ENCODE data around the gene C11orf16. TPM values are rescaled to one million over a fixed set of nuclear protein-coding genes. Genes with fewer than 3 reads are reported as not detected.
"Not testable (repeated sequence)": the region's sequence is repeated elsewhere in the genome, so short reads cannot be mapped to it uniquely, and the experiment has no call there.

C11orf16 gene, protein sequence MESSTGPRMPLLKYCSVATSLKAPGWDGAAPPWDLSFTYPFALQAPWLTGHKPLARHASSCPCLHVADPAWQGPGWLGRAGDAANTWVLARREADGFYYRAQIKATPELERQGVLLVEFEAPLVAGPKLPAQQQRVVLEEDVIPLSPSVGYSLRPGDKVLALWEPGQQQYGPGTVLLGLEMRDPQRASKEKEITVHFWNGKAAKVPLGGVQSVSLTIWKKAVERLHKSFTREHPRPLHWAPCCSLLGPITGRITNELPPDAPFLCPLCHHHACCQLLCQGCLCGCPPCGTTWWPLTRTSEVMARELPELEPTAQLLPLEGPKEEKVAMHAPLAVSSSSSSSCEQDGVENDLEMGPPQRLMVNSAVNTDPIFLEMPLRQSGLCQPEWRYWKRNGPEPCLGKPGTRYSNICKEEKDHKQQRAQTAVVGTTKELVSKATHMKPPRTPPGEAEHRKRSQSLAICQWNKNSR
- total RNA-seq: 1 to 10 TPM in 1 of 4 donors, not detected in 3; 1.5 TPM

DNA sequence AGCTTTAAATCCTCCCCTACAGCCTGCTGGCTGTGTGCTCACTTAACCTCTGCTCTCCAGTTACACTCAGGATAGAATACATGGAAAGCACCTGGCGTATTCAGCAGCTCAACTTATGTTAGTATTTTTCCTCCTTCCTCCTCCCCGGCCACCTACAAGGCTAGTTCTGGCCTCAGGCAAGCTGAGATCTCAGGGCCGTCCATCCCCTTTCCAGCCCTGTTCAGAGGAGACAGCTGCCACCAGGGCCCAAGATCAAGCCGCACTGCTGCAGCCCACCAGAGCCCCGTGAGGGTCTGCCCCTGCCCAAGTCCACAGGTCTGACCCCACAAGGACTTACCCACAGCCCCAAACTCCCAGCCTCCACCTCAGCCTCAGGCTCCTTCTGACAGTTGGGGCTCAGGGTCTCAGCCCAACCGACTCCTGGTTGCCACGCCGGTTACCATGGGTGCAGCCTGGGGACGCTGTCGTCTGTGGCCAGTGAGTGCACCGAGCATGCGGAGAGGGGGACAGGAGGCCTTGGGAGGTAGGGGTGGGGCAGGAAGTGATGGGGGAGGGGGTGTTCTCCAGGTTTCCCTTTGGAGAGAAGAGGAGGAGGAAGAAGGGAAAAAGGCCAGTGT lies at the start of gene C11orf16:
TSS of gene C11orf16 (minus strand) at position 384 of the 617 bp plus-strand sequence. CDS start 639 bp downstream, outside the sequence.
- intact Hi-C loops (cut with DNase I; ENCODE audit: low total_unique reads): no loop called here
- no peak for TF ChIP-seq POLR2A (IDR thresholded peaks at IDR 0.05)
- TF ChIP-seq, protein P1, sequence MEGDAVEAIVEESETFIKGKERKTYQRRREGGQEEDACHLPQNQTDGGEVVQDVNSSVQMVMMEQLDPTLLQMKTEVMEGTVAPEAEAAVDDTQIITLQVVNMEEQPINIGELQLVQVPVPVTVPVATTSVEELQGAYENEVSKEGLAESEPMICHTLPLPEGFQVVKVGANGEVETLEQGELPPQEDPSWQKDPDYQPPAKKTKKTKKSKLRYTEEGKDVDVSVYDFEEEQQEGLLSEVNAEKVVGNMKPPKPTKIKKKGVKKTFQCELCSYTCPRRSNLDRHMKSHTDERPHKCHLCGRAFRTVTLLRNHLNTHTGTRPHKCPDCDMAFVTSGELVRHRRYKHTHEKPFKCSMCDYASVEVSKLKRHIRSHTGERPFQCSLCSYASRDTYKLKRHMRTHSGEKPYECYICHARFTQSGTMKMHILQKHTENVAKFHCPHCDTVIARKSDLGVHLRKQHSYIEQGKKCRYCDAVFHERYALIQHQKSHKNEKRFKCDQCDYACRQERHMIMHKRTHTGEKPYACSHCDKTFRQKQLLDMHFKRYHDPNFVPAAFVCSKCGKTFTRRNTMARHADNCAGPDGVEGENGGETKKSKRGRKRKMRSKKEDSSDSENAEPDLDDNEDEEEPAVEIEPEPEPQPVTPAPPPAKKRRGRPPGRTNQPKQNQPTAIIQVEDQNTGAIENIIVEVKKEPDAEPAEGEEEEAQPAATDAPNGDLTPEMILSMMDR (IDR thresholded peaks at IDR 0.05): no peak
- DNase-seq: no peak
- H3K4me3 ChIP-seq: no peak within 1 kb of the TSS
- H3K27me3 ChIP-seq: no peaks in the 10 kb centered on the region
- no peak within 1 kb of the TSS for H3K27ac ChIP-seq
- no peaks in the 10 kb centered on the region for H3K9me3 ChIP-seq
- H3K4me1 ChIP-seq: no peaks in the 10 kb centered on the region
- H3K36me3 ChIP-seq: no peaks in the 10 kb centered on the region

DNA sequence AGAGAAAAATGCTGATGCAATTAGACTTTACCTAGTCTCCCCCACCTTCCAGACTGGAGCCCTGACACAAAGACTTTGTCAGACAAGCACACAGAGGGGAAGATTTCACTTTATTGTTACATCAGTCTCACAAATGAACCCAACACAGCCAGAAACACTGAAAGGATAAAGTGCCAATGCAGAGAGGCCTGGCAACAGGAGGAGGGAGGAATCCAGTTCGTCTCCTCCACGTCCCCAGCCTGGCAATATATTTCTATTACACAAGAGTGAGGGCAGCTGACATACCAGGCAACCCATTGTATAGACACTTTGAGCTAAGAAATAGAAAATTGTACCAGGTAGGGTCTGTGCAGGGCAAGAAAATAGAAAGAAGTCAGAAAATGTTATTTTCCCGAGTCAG lies 47.7 kb upstream of the C11orf16 start:
- no peaks in the 10 kb centered on the region for H3K36me3 ChIP-seq
- no peak for DNase-seq
- no peaks in the 10 kb centered on the region for H3K9me3 ChIP-seq
- no peak overlapping the region for H3K27ac ChIP-seq
- no peaks in the 10 kb centered on the region for H3K27me3 ChIP-seq
- H3K4me3 ChIP-seq: no peak overlapping the region
- intact Hi-C loops (cut with DNase I; ENCODE audit: low total_unique reads): no loop called here
- TF ChIP-seq POLR2A (IDR thresholded peaks at IDR 0.05): no peak
- TF ChIP-seq, protein P1 (IDR thresholded peaks at IDR 0.05): no peak
- H3K4me1 ChIP-seq: no peaks in the 10 kb centered on the region

DNA sequence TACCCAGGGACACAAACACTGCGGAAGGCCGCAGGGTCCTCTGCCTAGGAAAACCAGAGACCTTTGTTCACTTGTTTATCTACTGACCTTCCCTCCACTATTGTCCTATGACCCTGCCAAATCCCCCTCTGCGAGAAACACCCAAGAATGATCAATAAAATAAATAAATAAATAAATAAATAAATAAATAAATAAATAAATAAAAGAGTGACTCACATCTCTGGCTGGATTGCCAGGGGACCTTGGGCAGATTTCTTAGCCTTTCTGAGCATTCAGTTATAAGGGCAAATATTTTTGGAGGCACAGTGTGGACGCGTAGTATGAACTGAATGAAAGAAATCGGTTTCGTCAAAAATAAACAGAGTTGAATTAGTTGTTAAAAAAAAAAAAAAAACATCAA lies 46.6 kb upstream of the C11orf16 start:
- intact Hi-C loops (cut with DNase I; ENCODE audit: low total_unique reads); DNase-seq; H3K27me3 ChIP-seq; H3K9me3 ChIP-seq; H3K4me1 ChIP-seq; H3K27ac ChIP-seq; H3K4me3 ChIP-seq; H3K36me3 ChIP-seq: not testable (repeated sequence)

DNA sequence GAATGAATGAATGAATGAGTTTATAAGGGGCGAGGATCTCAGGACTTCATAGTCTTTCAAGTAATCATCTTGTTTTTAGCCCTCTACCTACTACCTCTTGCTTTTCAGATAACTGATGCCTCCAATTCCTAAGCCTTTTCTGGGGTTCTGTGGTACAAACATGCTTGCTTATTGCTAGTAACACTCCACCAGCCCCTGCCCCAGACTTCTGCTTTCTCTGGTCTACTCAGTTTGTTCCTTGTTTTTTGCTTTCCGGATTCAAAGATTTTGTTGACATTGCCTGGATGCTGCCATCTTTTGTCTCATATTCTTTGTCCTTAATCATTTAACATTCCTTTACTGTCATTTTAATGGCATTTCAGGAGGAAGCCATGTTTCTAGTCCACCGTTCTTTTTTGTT lies 40.4 kb upstream of the C11orf16 start:
- Histone ChIP-seq H3K27me3 (no peaks in the 10 kb centered on the region), H3K4me1 (no peaks in the 10 kb centered on the region), H3K36me3 (no peaks in the 10 kb centered on the region), H3K4me3 (no peak overlapping the region), H3K9me3 (no peaks in the 10 kb centered on the region), H3K27ac (no peak overlapping the region)
- TF ChIP-seq POLR2A (IDR thresholded peaks at IDR 0.05): no peak
- TF ChIP-seq, protein P1 (IDR thresholded peaks at IDR 0.05): no peak
- intact Hi-C loops (cut with DNase I; ENCODE audit: low total_unique reads): no loop called here
- no peak for DNase-seq

DNA sequence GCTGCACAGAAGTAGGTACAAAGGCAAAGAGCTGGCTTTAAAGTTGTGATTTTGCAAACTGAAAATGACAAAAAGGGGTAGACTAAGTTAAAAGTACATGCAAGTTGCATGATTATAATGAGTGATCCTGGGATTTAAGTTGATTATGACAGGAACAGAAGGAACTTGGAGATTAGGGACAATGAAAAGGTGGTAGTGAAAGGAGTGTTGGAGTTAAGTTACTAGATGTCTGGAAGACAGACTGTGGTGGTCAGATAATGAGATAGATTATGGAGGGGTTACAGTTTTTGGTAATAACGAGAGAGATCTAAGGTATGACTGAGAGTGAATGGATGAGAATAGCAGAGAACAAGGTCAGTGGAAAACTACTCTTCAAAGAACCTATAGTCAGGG lies 39.2 kb upstream of the C11orf16 start:
- H3K27ac ChIP-seq: no peak overlapping the region
- DNase-seq: no peak
- no peaks in the 10 kb centered on the region for H3K9me3 ChIP-seq
- no peaks in the 10 kb centered on the region for H3K27me3 ChIP-seq
- intact Hi-C loops (cut with DNase I; ENCODE audit: low total_unique reads): no loop called here
- TF ChIP-seq, protein P1 (IDR thresholded peaks at IDR 0.05): no peak
- TF ChIP-seq POLR2A (IDR thresholded peaks at IDR 0.05): no peak
- no peak overlapping the region for H3K4me3 ChIP-seq
- no peaks in the 10 kb centered on the region for H3K4me1 ChIP-seq
- H3K36me3 ChIP-seq: no peaks in the 10 kb centered on the region
